ENCODE data around the gene TRAF6. TPM values are rescaled to one million over a fixed set of nuclear protein-coding genes. Genes with fewer than 3 reads are reported as not detected.
A peak's percentile ranks its signal among the peaks of the same experiment; 100 is the strongest.

Gene TRAF6
- total and polyA plus RNA-seq, 2 donors from 2014 or later: 4.0 to 16.5 TPM

DNA sequence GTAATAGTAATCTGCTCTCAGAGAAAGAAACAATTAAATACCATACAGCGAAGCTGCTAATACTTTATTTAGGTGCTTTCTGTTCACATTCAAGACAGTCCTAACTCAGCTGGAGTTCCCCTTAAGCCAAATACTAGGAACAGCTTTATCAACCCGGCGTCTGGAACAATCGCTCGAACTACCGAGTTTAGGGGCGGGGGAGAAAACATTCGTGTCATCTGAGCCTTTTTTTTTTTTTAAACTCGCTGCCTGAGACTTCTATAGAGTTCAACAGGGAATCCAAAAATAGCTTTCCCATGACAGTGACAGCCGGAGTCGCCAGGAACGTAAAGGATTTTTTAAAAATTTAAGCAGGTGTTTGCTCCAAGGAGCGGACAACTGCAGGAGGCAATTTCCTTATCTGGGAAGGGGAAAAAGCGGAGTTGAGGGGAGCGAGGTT lies 852 bp downstream of the TRAF6 start:
- Histone ChIP-seq H3K4me3 (ENCODE audit: low read length in 3 of 3) (peak overlapping the region; percentile 80 to 98 (median 82)), H3K27me3 (ENCODE audit: control insufficient read depth, insufficient read depth, low read length) (no peaks in the 10 kb centered on the region), H3K9ac (ENCODE audit: low read length in 3 of 3) (peak overlapping the region; percentile 61 to 95 (median 74)), H3K36me3 (ENCODE audit: control insufficient read depth in 2 of 3, insufficient read depth in 3 of 3, low read length in 3 of 3) (no peaks in the 10 kb centered on the region), H3K27ac (ENCODE audit: low read depth in 2 of 2, low read length in 2 of 2) (peak overlapping the region; percentile 93 to 97), H3K9me3 (ENCODE audit: control insufficient read depth in 2 of 3, insufficient read depth in 1 of 3, low read length in 3 of 3) (no peaks in the 10 kb centered on the region), H3K4me1 (ENCODE audit: control insufficient read depth in 2 of 3, insufficient read depth in 2 of 3, low read depth in 1 of 3, low read length in 3 of 3) (peaks cover 0 to 5% (median 5%) of the 10 kb centered on the region in 3 donors)
- TF ChIP-seq, protein P1, sequence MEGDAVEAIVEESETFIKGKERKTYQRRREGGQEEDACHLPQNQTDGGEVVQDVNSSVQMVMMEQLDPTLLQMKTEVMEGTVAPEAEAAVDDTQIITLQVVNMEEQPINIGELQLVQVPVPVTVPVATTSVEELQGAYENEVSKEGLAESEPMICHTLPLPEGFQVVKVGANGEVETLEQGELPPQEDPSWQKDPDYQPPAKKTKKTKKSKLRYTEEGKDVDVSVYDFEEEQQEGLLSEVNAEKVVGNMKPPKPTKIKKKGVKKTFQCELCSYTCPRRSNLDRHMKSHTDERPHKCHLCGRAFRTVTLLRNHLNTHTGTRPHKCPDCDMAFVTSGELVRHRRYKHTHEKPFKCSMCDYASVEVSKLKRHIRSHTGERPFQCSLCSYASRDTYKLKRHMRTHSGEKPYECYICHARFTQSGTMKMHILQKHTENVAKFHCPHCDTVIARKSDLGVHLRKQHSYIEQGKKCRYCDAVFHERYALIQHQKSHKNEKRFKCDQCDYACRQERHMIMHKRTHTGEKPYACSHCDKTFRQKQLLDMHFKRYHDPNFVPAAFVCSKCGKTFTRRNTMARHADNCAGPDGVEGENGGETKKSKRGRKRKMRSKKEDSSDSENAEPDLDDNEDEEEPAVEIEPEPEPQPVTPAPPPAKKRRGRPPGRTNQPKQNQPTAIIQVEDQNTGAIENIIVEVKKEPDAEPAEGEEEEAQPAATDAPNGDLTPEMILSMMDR (IDR thresholded peaks at IDR 0.05; ENCODE audit: borderline replicate concordance, extremely low read depth, insufficient read depth): no peak
- intact Hi-C loops (cut with DNase I): no loop called here
- DNase-seq (peak in 3 of 5 donors; percentile 28 to 77 (median 75)), FAIRE-seq (no peak)

- peak overlapping the region in 2 of 3 donors; percentile 74 to 95 for H3K9ac ChIP-seq (ENCODE audit: low read length in 3 of 3)
- no peaks in the 10 kb centered on the region for H3K9me3 ChIP-seq (ENCODE audit: control insufficient read depth in 2 of 3, insufficient read depth in 1 of 3, low read length in 3 of 3)
- intact Hi-C loops (cut with DNase I): no loop called here
- no peaks in the 10 kb centered on the region for H3K27me3 ChIP-seq (ENCODE audit: control insufficient read depth, insufficient read depth, low read length)
- FAIRE-seq: no peak
- H3K27ac ChIP-seq (ENCODE audit: low read depth in 2 of 2, low read length in 2 of 2): peak overlapping the region; percentile 55 to 97
- peak overlapping the region; percentile 80 to 98 (median 82) for H3K4me3 ChIP-seq (ENCODE audit: low read length in 3 of 3)
- H3K36me3 ChIP-seq (ENCODE audit: control insufficient read depth in 2 of 3, insufficient read depth in 3 of 3, low read length in 3 of 3): no peaks in the 10 kb centered on the region
- DNase-seq: no peak
- H3K4me1 ChIP-seq (ENCODE audit: control insufficient read depth in 2 of 3, insufficient read depth in 2 of 3, low read depth in 1 of 3, low read length in 3 of 3): peaks cover 0 to 5% (median 5%) of the 10 kb centered on the region in 3 donors
- TF ChIP-seq, protein P1 (IDR thresholded peaks at IDR 0.05; ENCODE audit: borderline replicate concordance, extremely low read depth, insufficient read depth): no peak
Observed at GRCh38 chr11:36508743-36509142, 1.3 kb downstream of the TRAF6 start.

GRCh38 chr11:36507824-36508489 lies 2.1 kb downstream of the TRAF6 start:
- H3K27me3 ChIP-seq (ENCODE audit: control insufficient read depth, insufficient read depth, low read length): no peaks in the 10 kb centered on the region
- intact Hi-C loops (cut with DNase I): no loop called here
- H3K4me3 ChIP-seq (ENCODE audit: low read length in 3 of 3): peak overlapping the region in 2 of 3 donors; percentile 80 to 98
- FAIRE-seq (no peak), DNase-seq (no peak)
- H3K9ac ChIP-seq (ENCODE audit: low read length in 3 of 3): no peak overlapping the region
- H3K4me1 ChIP-seq (ENCODE audit: control insufficient read depth in 2 of 3, insufficient read depth in 2 of 3, low read depth in 1 of 3, low read length in 3 of 3): peaks cover 0 to 5% (median 5%) of the 10 kb centered on the region in 3 donors
- no peaks in the 10 kb centered on the region for H3K36me3 ChIP-seq (ENCODE audit: control insufficient read depth in 2 of 3, insufficient read depth in 3 of 3, low read length in 3 of 3)
- no peaks in the 10 kb centered on the region for H3K9me3 ChIP-seq (ENCODE audit: control insufficient read depth in 2 of 3, insufficient read depth in 1 of 3, low read length in 3 of 3)
- H3K27ac ChIP-seq (ENCODE audit: low read depth in 2 of 2, low read length in 2 of 2): no peak overlapping the region
- TF ChIP-seq, protein P1 (IDR thresholded peaks at IDR 0.05; ENCODE audit: borderline replicate concordance, extremely low read depth, insufficient read depth): no peak

Data from kidney (tissue), 14 donors.